Posterior vena cava (tissue), 2 donors: ENCODE measurements around the gene ANKRD33. TPM values are rescaled to one million over a fixed set of nuclear protein-coding genes. Genes with fewer than 3 reads are reported as not detected.

Experiments used
- DNase-seq: peaks from one replicate; pipeline ENCODE4 v3.0.0-alpha.2; 2020; ENCODE audit warnings: low spot score
- intact Hi-C, 2 donors: fragments of 100-400 bp; cut with DNase I; formaldehyde crosslinking; loops; one replicate each; pipeline versions ENCODE4 v1.14.1 to v1.14.2; 2022 to 2023
- total RNA-seq, 2 donors: library from RNA; stranded (reverse); fragmentation: NEBNext Ultra II Directional; extraction: Animal tissue kit (Norgen Biotek cat#: 25700); gene quantifications; one replicate each; pipeline ENCODE4 v1.2.1, GENCODE V29; 2021
- donor health status: DM: yes; HTN: yes; CAD: no.
- donor health status: DM: yes; HTN: yes; CAD: no.

The ANKRD33 gene
- total RNA-seq, 2 donors from 2014 or later: not detected

DNA sequence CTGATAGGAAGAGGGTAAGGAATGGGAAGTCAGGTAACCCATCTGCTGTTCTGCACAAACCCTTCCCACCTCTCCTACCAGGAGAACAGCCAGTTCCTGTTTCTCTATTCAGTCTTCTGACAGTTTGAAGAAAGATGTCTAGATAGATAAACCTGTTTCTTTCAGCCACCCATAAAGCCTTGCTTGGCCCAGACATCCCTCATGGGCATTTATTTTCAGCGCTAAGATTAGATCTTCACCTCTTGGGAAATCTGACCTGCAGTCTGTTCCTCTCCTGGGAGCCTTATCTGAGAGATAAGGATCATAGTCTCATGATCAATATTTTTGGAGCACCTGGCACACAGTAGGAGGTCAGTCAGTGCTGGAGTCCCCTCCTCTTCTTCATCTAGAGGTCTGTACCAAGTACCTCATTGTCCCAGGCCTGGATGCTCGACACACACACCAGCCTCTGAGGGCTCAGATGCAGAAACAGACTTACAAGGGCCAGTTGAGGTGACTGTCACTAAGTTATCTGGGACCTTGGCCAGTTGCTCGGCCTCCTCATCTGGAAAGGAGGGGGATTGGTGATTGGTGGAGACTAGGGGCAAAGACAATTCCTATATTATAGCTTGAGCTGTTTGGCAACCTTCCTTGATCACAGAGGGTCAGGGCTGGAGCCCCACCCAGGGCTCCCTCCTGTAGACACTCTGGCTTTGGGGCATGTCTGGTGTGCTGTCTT lies 37.6 kb downstream of the ANKRD33 start:
- peak; percentile 57 for DNase-seq
- intact Hi-C loops: no loop called here

DNA sequence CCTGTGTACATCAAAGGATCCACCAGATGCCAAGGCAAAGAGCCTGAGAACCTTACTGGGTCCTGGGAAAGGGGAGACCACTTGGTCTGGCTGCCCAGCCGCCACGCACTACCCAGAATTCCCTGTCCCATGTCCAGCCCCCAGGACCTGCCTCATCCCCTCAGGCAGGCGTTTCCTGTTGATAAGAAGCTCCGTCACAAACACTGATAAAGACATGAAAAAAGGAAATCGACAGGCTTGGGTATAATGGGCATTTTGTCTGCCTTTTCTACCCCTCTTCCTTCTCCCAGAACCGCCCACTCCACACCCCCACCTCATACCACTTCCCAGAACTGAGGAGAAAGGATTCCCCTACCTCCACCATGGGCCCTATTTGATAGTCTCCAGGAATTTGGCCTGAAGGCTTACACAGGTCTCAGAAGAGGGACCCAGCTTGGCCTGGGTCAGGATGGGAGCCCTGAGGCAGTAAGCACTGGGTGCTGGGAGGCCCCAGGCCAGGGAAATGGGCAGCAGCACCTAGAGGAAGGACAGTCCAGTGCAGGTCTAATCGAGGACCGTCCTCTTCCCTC lies 38.2 kb downstream of the ANKRD33 start:
- intact Hi-C loops: no loop called here
- DNase-seq: peak; percentile 60

DNA sequence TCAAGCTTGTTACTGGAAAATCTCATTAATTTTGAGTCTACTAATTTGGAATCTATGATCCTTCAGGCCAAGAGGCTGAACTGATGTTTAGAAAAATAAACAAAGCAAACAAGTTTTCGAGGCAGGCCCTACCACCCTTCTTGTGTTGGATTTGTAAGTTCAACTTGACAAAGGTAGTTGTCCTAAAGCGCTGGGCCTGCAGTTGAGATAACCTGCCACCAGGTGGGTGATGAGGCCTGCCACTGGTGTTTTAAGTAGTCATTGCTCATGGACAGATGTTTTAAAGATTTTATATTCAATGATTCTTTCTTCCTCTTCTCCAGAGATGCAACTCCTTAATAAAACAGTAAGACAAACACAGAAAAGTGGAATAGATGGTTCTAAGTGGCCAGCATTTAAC lies 38.8 kb downstream of the ANKRD33 start:
- intact Hi-C loops: no loop called here
- DNase-seq: peak; percentile 73

DNA sequence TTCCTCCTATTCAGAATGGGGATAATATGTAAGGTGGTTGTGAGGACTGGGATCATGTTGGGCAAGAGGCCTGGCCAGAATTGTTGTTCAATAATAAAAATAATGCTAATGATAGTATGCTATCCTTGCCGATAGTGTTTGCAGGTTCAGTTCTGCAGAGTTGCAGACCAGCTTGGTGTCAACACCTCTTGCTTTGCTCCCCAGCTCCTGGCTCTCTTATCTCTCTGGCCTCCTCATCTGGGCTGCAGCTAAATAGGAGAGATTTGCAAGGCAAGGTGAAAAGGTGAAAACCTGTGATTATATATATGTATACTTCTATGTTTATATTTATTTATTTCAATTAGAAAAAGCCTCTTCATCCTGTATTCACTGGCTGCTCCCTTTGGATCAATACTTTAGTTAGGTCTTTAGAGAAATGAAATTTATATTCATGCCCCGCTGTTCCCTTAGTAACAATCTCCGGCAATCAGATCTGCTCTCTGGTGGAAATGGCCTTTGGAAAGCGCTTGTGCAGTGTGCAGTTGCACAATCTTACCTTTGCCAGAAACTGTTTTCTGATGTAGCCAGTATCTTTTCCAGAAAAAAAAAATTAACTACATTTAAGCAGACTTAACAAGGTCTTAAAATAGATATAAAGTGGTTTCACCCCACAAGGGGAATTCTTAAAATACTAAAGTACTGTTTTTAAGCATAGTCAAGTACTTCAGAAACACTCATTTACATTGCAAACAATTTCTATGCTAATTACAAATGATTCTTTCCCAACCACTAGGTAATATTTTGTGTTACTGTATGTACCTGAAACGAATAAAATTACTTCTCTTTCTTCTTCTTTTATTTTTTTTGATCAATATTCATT lies 44.5 kb downstream of the ANKRD33 start:
- intact Hi-C loops: no loop called here
- DNase-seq: peak; percentile 37

- intact Hi-C loops: no loop called here
- no peak for DNase-seq
These were observed 46.2 kb downstream of the ANKRD33 start for GRCh38 chr12:51934080-51934479.

DNA sequence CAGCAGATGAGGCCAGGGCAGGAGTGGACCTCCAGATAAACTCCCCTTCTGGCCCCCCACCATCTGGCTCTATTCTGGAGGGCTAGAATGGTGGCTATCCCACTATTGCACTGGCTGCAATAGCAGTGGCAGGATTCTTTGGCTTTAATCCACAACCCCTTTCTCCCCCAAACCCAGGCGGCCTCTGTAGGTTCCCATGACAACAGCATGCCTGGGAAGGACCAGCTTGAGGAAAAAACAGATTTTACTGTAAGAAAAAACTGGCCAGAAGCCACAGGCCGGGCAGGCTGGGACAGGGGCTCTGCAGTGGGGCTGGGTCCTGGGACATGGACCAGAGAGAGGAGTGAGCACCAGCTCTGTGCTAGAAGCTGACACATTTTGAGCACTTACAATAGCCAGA lies 50.0 kb downstream of the ANKRD33 start:
- intact Hi-C loops: no loop called here
- DNase-seq: no peak

- no peak for DNase-seq
- intact Hi-C loops: no loop called here
These were observed 50.8 kb downstream of the ANKRD33 start for GRCh38 chr12:51938726-51939125.

- intact Hi-C loops: no loop called here
- no peak for DNase-seq
These were observed 53.2 kb downstream of the ANKRD33 start for GRCh38 chr12:51941011-51941581.

Other genes with a start within 250 kb of the ANKRD33 start
- 1 to 10 TPM in 1 of 2 donors, under 1 TPM in 1; 0.60 to 1.0 TPM for gene FIGNL2, start 39.4 kb upstream of the ANKRD33 start, total RNA-seq
- gene ACVRL1, start 19.4 kb downstream of the ANKRD33 start, total RNA-seq: 10 to 100 TPM; 74.4 to 95.7 TPM
- gene ACVR1B, start 63.6 kb downstream of the ANKRD33 start, total RNA-seq: 10 to 100 TPM; 20.0 to 22.4 TPM
- gene TAMALIN, start 118.8 kb downstream of the ANKRD33 start, total RNA-seq: 10 to 100 TPM; 38.0 to 50.6 TPM
- gene NR4A1, start 163.3 kb downstream of the ANKRD33 start, total RNA-seq: 100 to 1,000 TPM; 197 to 567 TPM
- gene ATG101, start 181.9 kb downstream of the ANKRD33 start, total RNA-seq: 10 to 100 TPM; 26.4 to 30.8 TPM
- under 1 TPM in 1 of 2 donors, not detected in 1; 0.19 TPM for gene SMIM41, start 191.6 kb downstream of the ANKRD33 start, total RNA-seq